CD14-positive monocyte (primary cell): Measurements from ENCODE around the gene SLC6A7. TPM values are rescaled to one million over a fixed set of nuclear protein-coding genes. Genes with fewer than 3 reads are reported as not detected.
A peak's percentile ranks its signal among the peaks of the same experiment; 100 is the strongest.

Source experiments
- DNase-seq, 3 donors: peaks; one replicate each; pipeline ENCODE4 v3.0.0-alpha.2; 2011 to 2022
- H2AFZ ChIP-seq: 2 replicates; pipeline ENCODE4 v1.6.0; 2012; ENCODE audit warnings: mild to moderate bottlenecking, low read depth, low read length, inconsistent platforms; ENCODE audit not compliant: insufficient read depth, poor library complexity, severe bottlenecking
- H3K27ac ChIP-seq, 2 donors: 1 replicate in 1 of 2; 2 replicates in 1 of 2; pipeline ENCODE4 v1.5.1; 2012 to 2013; ENCODE audit warnings: low read length in 2 of 2, control low read depth in 1 of 2, inconsistent platforms in 1 of 2, low read depth in 1 of 2, mild to moderate bottlenecking in 1 of 2
- H3K27me3 ChIP-seq, 2 donors: one replicate each; pipeline versions ENCODE4 v1.6.0 to v1.6.1; 2011 to 2013; ENCODE audit warnings: low read length in 2 of 2; ENCODE audit not compliant: control insufficient read depth in 2 of 2, insufficient read depth in 2 of 2
- H3K36me3 ChIP-seq, 2 donors: replicated peaks in 1 of 2; 1 replicate in 1 of 2; 2 replicates in 1 of 2; pipeline versions ENCODE4 v1.5.1 to v1.6.1; 2012 to 2013; ENCODE audit warnings: low read length in 2 of 2, control low read depth in 1 of 2, inconsistent platforms in 1 of 2, mild to moderate bottlenecking in 1 of 2; ENCODE audit not compliant: insufficient read depth in 2 of 2, control insufficient read depth in 1 of 2
- H3K4me1 ChIP-seq, 2 donors: 1 replicate in 1 of 2; 2 replicates in 1 of 2; pipeline versions ENCODE4 v1.5.1 to v1.6.1; 2012 to 2013; ENCODE audit warnings: low read length in 2 of 2, control low read depth in 1 of 2, inconsistent platforms in 1 of 2, mild to moderate bottlenecking in 1 of 2, moderate library complexity in 1 of 2; ENCODE audit not compliant: insufficient read depth in 2 of 2, control insufficient read depth in 1 of 2
- H3K4me2 ChIP-seq: replicated peaks from 2 replicates; pipeline ENCODE3; 2012; ENCODE audit warnings: low read length, moderate library complexity, mild to moderate bottlenecking; ENCODE audit not compliant: poor library complexity, severe bottlenecking; ENCODE audit errors: extremely low read depth
- H3K4me3 ChIP-seq, 3 experiments: fragments of 200-600 bp in 1 of 3; sonication (generic) in 1 of 3; replicated peaks in 1 of 3; 1 replicate in 2 of 3; 2 replicates in 1 of 3; pipeline ENCODE4 v1.5.1; 2011 to 2013; ENCODE audit warnings: low read length in 3 of 3, mild to moderate bottlenecking in 3 of 3, control low read depth in 2 of 3, low read depth in 2 of 3, inconsistent platforms in 1 of 3, moderate library complexity in 1 of 3
- H3K79me2 ChIP-seq: 2 replicates; pipeline ENCODE4 v1.6.0; 2012; ENCODE audit warnings: mild to moderate bottlenecking, control low read depth, inconsistent platforms, low read length, moderate library complexity; ENCODE audit not compliant: insufficient read depth
- H3K9ac ChIP-seq: 2 replicates; pipeline ENCODE4 v1.6.0; 2017; ENCODE audit warnings: low read length, mild to moderate bottlenecking; ENCODE audit not compliant: insufficient read depth, poor library complexity, severe bottlenecking
- H3K9me3 ChIP-seq, 2 donors: replicated peaks in 1 of 2; 1 replicate in 1 of 2; 2 replicates in 1 of 2; pipeline versions ENCODE4 v1.5.1 to v1.6.1; 2012 to 2013; ENCODE audit warnings: low read length in 2 of 2, control low read depth in 1 of 2; ENCODE audit not compliant: control insufficient read depth in 1 of 2, insufficient read depth in 1 of 2
- H4K20me1 ChIP-seq: 2 replicates; pipeline ENCODE4 v1.6.0; 2012; ENCODE audit warnings: mild to moderate bottlenecking, low read length, control low read depth, moderate library complexity; ENCODE audit not compliant: insufficient read depth
- H3K27ac Mint-ChIP-seq, 7 donors: one replicate each; pipeline ENCODE4 v1.8.0; 2020; ENCODE audit warnings: mild to moderate bottlenecking in 7 of 7, mixed read lengths in 7 of 7, moderate library complexity in 6 of 7, inconsistent platforms in 2 of 7
- H3K27me3 Mint-ChIP-seq, 3 donors: one replicate each; pipeline ENCODE4 v1.8.0; 2021 to 2022; ENCODE audit warnings: low read depth in 3 of 3, mild to moderate bottlenecking in 3 of 3, mixed read lengths in 3 of 3, moderate library complexity in 3 of 3, inconsistent platforms in 1 of 3
- H3K36me3 Mint-ChIP-seq, 2 donors: one replicate each; pipeline ENCODE4 v1.8.0; 2020; ENCODE audit warnings: mixed read lengths in 2 of 2, inconsistent platforms in 1 of 2, mild to moderate bottlenecking in 1 of 2
- H3K4me1 Mint-ChIP-seq: one replicate; pipeline ENCODE4 v1.8.0; 2020; ENCODE audit warnings: mild to moderate bottlenecking, mixed read lengths
- H3K4me3 Mint-ChIP-seq, 2 donors: one replicate each; pipeline ENCODE4 v1.8.0; 2020; ENCODE audit warnings: mild to moderate bottlenecking in 2 of 2, mixed read lengths in 2 of 2, moderate library complexity in 1 of 2
- H3K9me3 Mint-ChIP-seq, 7 donors: one replicate each; pipeline ENCODE4 v1.8.0; 2020 to 2022; ENCODE audit warnings: mixed read lengths in 7 of 7, mild to moderate bottlenecking in 6 of 7, moderate library complexity in 6 of 7, inconsistent platforms in 2 of 7
- WGBS: methylation state at CpG from one replicate; pipeline ENCODE4 v1.1.5; 2013; ENCODE audit warnings: missing lambda C conversion rate; ENCODE audit not compliant: insufficient coverage; 5-methylcytosine and 5-hydroxymethylcytosine counted together
- intact Hi-C, 2 donors: fragments of 100-400 bp; cut with micrococcal nuclease; formaldehyde crosslinking; loops; one replicate each; pipeline versions ENCODE4 v1.15.0 to v1.15.1; 2023
- polyA plus RNA-seq, 3 donors: library from polyadenylated mRNA; depleted of rRNA in 1 of 3; unstranded in 2 of 3; stranded (reverse) in 1 of 3; fragments of 300-500 nt in 2 of 3; fragments of >200 nt in 1 of 3; fragmentation: Illumina TruSeq in 2 of 3; gene quantifications; 1 replicate in 2 of 3; 2 replicates in 1 of 3; pipeline ENCODE4 v1.2.3, GENCODE V29; 2012 to 2021
- TF ChIP-seq, protein P1 (sequence below): fragments of 200-600 bp; IDR thresholded peaks from one replicate; pipeline ENCODE4 v1.8.0; 2022; ENCODE audit warnings: antibody characterized with exemption, mild to moderate bottlenecking

Gene SLC6A7
- polyA plus RNA-seq, 3 donors: 0.07 TPM; not detected in 2

DNA sequence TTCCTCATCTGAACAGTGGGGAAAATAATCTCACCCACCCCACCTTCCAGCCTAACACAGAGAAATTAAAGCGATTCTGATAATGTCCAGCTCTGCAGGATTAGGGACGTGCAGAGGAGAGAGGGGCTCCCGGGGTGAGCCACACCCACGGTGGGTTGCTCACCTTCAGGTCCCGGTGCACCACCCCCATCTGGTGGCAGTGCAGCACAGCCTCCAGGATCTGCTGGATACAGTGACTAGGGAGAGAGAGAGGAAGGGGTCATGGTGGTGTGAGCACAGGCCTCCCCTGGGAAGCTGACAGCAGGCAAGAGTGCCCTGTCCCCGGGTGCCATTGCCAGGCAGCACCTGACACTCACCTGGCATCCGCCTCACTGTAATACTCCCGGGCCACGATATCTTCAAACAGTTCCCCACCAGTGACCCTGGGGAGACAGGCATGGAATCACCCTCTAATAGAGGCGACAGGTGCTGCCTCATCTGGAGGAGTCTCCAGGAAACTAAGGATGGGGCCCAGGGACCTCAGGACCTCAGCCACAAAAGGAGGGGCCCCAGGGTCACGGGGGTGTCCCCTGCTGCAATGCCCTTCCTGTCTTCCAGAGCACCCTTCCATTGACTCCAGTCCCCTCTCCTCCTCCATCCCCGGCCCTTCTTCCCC is 66.7 kb downstream of the SLC6A7 start:
- H3K36me3 Mint-ChIP-seq: no peaks in the 10 kb centered on the region
- 85% methylated on average over 11 of the region's 12 CpGs for WGBS
- H3K27me3 ChIP-seq: no peaks in the 10 kb centered on the region
- H3K36me3 ChIP-seq: no peaks in the 10 kb centered on the region
- no peak for DNase-seq
- no peak overlapping the region for H3K27ac Mint-ChIP-seq
- no peak overlapping the region for H3K4me2 ChIP-seq
- no peak overlapping the region for H3K4me3 Mint-ChIP-seq
- no peaks in the 10 kb centered on the region for H3K9me3 ChIP-seq
- no peak overlapping the region for H2AFZ ChIP-seq
- no peak overlapping the region for H3K9ac ChIP-seq
- no peak overlapping the region for H3K4me3 ChIP-seq
- peaks cover 0 to 2% (median 0%) of the 10 kb centered on the region in 7 donors for H3K9me3 Mint-ChIP-seq
- H3K27ac ChIP-seq: no peak overlapping the region
- peaks cover 2 to 7% (median 2%) of the 10 kb centered on the region in 3 donors for H3K27me3 Mint-ChIP-seq
- H3K79me2 ChIP-seq: no peaks in the 10 kb centered on the region
- H3K4me1 Mint-ChIP-seq: no peaks in the 10 kb centered on the region
- intact Hi-C loops: no loop called here
- TF ChIP-seq, protein P1, sequence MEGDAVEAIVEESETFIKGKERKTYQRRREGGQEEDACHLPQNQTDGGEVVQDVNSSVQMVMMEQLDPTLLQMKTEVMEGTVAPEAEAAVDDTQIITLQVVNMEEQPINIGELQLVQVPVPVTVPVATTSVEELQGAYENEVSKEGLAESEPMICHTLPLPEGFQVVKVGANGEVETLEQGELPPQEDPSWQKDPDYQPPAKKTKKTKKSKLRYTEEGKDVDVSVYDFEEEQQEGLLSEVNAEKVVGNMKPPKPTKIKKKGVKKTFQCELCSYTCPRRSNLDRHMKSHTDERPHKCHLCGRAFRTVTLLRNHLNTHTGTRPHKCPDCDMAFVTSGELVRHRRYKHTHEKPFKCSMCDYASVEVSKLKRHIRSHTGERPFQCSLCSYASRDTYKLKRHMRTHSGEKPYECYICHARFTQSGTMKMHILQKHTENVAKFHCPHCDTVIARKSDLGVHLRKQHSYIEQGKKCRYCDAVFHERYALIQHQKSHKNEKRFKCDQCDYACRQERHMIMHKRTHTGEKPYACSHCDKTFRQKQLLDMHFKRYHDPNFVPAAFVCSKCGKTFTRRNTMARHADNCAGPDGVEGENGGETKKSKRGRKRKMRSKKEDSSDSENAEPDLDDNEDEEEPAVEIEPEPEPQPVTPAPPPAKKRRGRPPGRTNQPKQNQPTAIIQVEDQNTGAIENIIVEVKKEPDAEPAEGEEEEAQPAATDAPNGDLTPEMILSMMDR: no peak
- H4K20me1 ChIP-seq: no peaks in the 10 kb centered on the region
- no peaks in the 10 kb centered on the region for H3K4me1 ChIP-seq

DNA sequence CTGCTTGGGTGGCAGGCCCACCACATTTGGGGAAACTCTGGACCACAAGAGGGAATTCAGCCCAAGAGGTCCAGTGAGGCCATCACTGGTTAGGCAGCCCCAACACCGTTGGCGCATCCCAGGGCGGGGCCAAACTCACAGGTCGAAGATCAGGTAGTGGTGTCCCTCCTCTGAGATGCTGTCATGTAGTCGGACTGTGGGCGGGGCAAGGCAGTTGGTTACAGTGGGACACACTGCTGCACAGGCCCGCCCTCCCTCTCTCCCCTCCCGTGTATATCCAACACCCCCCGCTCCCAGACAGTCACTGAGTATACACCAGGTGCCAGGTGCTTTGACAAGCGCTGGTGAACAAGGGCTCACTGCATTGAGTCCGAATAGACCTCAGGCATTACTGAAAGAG is 67.6 kb downstream of the SLC6A7 start:
- H3K36me3 ChIP-seq: no peaks in the 10 kb centered on the region
- 97% methylated on average over 9 of the region's 11 CpGs for WGBS
- H3K79me2 ChIP-seq: no peaks in the 10 kb centered on the region
- no peak overlapping the region for H3K9ac ChIP-seq
- no peaks in the 10 kb centered on the region for H4K20me1 ChIP-seq
- no peak overlapping the region for H2AFZ ChIP-seq
- Mint-ChIP-seq H3K9me3 (peaks cover 0 to 2% (median 0%) of the 10 kb centered on the region in 7 donors), H3K4me3 (no peak overlapping the region), H3K36me3 (no peaks in the 10 kb centered on the region), H3K27ac (peak overlapping the region in 1 of 7 donors; percentile 23), H3K27me3 (peaks cover 0 to 7% (median 6%) of the 10 kb centered on the region in 3 donors), H3K4me1 (no peaks in the 10 kb centered on the region)
- DNase-seq: no peak
- H3K4me2 ChIP-seq: no peak overlapping the region
- intact Hi-C loops: no loop called here
- H3K27ac ChIP-seq: no peak overlapping the region
- H3K9me3 ChIP-seq: no peaks in the 10 kb centered on the region
- no peak overlapping the region for H3K4me3 ChIP-seq
- TF ChIP-seq, protein P1: no peak
- H3K4me1 ChIP-seq: no peaks in the 10 kb centered on the region
- no peaks in the 10 kb centered on the region for H3K27me3 ChIP-seq
